Right renal pelvis (tissue), 4 donors: ENCODE measurements around the gene NLRC5. TPM values are rescaled to one million over a fixed set of nuclear protein-coding genes. Genes with fewer than 3 reads are reported as not detected.

Source experiments
- DNase-seq, 4 donors: peaks; one replicate each; pipeline ENCODE4 v3.0.0-alpha.2; 2013; ENCODE audit warnings: low read depth in 4 of 4, low spot score in 3 of 4, missing footprints in 1 of 4
- polyA plus RNA-seq, 4 donors: library from polyadenylated mRNA; unstranded; fragments of 120-200 nt; gene quantifications; one replicate each; pipeline ENCODE4 v1.2.1, GENCODE V29; 2013; ENCODE audit not compliant: insufficient read length in 4 of 4

NLRC5 gene
- polyA plus RNA-seq, 4 donors: 2.1 to 3.3 (median 2.3) TPM

GRCh38 chr16:57115168-57115513 lies 125.8 kb downstream of the NLRC5 start:
- no peak for DNase-seq

- DNase-seq: peak in 1 of 4 donors; percentile 23
Observed at GRCh38 chr16:57115514-57116182, 126.3 kb downstream of the NLRC5 start.

- no peak for DNase-seq
Observed at GRCh38 chr16:57118461-57119084, 129.2 kb downstream of the NLRC5 start.

- DNase-seq: no peak
Observed at GRCh38 chr16:57123216-57123973, 134.0 kb downstream of the NLRC5 start.

GRCh38 chr16:57123974-57124674 lies 134.8 kb downstream of the NLRC5 start:
- DNase-seq: no peak

- DNase-seq: no peak
Observed at GRCh38 chr16:57125376-57125775, 136.0 kb downstream of the NLRC5 start.

GRCh38 chr16:57125969-57126368 lies 136.6 kb downstream of the NLRC5 start:
- no peak for DNase-seq

GRCh38 chr16:57126411-57126810 lies 137.1 kb downstream of the NLRC5 start:
- no peak for DNase-seq

GRCh38 chr16:57127037-57127763 lies 137.8 kb downstream of the NLRC5 start:
- no peak for DNase-seq

- DNase-seq: no peak
Observed at GRCh38 chr16:57127836-57128235, 138.5 kb downstream of the NLRC5 start.

GRCh38 chr16:57128771-57129389 lies 139.5 kb downstream of the NLRC5 start:
- no peak for DNase-seq

- DNase-seq: no peak
Observed at GRCh38 chr16:57130950-57131321, 141.6 kb downstream of the NLRC5 start.

GRCh38 chr16:57131351-57131970 lies 142.1 kb downstream of the NLRC5 start:
- no peak for DNase-seq

- no peak for DNase-seq
Observed at GRCh38 chr16:57132470-57132869, 143.1 kb downstream of the NLRC5 start.

GRCh38 chr16:57133031-57133430 lies 143.7 kb downstream of the NLRC5 start:
- no peak for DNase-seq

Other genes starting within 250 kb of the NLRC5 start
- 10 to 100 TPM; 36.4 to 58.0 (median 44.9) TPM for gene SLC12A3, start 124.3 kb upstream of the NLRC5 start, polyA plus RNA-seq
- gene HERPUD1, start 57.4 kb upstream of the NLRC5 start, polyA plus RNA-seq: 100 to 1,000 TPM; 116 to 134 (median 122) TPM
- gene CETP, start 27.6 kb upstream of the NLRC5 start, polyA plus RNA-seq: 10 to 100 TPM; 11.6 to 16.4 (median 12.9) TPM
- 10 to 100 TPM; 34.7 to 40.8 (median 39.3) TPM for gene CPNE2, start 103.0 kb downstream of the NLRC5 start, polyA plus RNA-seq
- 100 to 1,000 TPM in 3 of 4 donors, 10 to 100 TPM in 1; 90.5 to 123 (median 115) TPM for gene PSME3IP1, start 196.5 kb downstream of the NLRC5 start, polyA plus RNA-seq
- gene RSPRY1, start 196.8 kb downstream of the NLRC5 start, polyA plus RNA-seq: 10 to 100 TPM; 39.7 to 54.0 (median 48.6) TPM